Measurements from ENCODE around the gene LRRC25. TPM values are rescaled to one million over a fixed set of nuclear protein-coding genes. Genes with fewer than 3 reads are reported as not detected.

Gene LRRC25
- not detected in 2 replicates for total RNA-seq (2014; rRNA removed; shearing (Covaris generic))
- 0.04 TPM in 1 of 2 replicates, not detected in the other for polyA plus RNA-seq (2015; cell fraction: cytosol; rRNA removed)
- not detected in 2 replicates for polyA plus RNA-seq (2015; cell fraction: nucleus; rRNA removed)

DNA sequence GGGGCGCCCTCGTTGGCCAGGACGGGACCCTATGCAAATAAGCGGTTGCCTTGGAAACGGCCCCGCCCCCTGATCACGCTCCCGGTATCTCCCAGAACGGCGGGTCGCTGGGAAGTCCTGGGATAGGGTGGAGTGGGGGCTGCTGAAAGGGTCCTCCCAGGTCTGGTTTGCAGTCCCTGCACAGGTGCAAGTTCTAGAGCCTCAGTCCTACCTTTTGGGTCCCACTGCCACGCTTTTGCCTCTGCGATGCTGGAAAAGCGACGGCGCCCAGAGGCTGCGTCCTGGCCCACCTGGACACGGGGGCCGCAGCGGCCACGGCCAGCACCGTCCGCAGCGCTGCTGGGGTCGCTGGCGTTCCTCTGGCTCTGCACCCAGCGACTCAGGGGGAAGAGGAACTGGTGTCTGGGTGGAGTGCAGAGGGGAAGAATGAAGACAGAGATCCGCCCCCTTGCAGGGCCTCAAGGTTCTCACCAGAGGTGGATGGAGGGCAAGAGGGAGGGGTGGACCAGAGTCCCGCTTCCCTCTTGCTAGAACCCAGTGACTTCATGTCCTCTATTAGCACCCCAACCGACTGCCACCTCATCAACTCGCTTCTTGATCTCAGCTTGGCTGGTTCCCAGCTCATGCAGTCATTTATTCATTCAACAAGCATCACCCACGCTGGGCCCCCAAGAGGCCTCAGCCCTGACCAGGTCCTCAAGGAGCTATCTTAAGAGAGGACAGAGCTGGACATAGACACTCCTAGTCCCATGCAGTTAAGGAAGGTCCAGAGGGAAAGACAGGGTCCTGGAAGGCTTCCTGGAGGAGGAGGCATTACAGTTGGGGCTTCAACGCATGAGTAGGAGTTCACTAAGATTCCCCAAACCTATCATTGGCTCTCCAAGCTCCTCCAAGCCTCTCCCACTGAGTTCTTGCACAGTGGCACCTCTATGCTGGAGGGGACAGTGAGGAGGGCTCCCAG, at the start of gene LRRC25:
TSS of gene LRRC25 (minus strand) at position 381 of the 961 bp plus-strand sequence. CDS start 659 bp downstream, outside the sequence.
- DNase-seq (ENCODE audit: low read depth, low spot score) = no peak
- in situ Hi-C loops (cut with HindIII; ENCODE audit: low pct_unique_long_range_greater_than_20kb, low sequenced_read_pairs) = no loop called here

- no peak for DNase-seq (ENCODE audit: low read depth, low spot score)
- in situ Hi-C loops (cut with HindIII; ENCODE audit: low pct_unique_long_range_greater_than_20kb, low sequenced_read_pairs) = no loop called here
These were observed 49.5 kb upstream of the LRRC25 start for GRCh38 chr19:18446811-18447359.

- no peak for DNase-seq (ENCODE audit: low read depth, low spot score)
- in situ Hi-C loops (cut with HindIII; ENCODE audit: low pct_unique_long_range_greater_than_20kb, low sequenced_read_pairs) = no loop called here
These were observed 48.9 kb upstream of the LRRC25 start for GRCh38 chr19:18446145-18446810.

- DNase-seq (ENCODE audit: low read depth, low spot score) = no peak
- in situ Hi-C loops (cut with HindIII; ENCODE audit: low pct_unique_long_range_greater_than_20kb, low sequenced_read_pairs) = no loop called here
These were observed 48.0 kb upstream of the LRRC25 start for GRCh38 chr19:18445262-18445948.

DNA sequence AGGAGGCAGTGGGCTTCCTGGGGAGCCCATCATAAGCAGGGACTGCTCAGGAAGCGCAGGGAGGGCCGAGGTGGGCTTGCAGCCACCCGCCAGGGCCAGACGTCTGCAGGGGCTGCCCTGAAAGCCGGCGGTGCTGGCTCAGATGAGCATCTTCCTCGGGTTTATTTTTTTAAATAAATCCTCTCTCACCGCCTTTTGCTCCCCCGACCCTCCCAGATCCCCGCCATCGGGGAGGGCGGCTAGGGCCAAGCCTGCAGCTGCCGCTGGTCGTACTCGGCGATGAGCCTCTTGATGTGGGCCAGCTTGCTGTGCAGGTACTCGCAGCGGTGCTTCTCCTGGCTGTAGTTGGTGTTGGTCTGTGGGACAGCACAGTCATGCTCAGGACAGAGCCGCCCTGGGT, 47.1 kb upstream of the LRRC25 start:
- DNase-seq (ENCODE audit: low read depth, low spot score) = no peak
- in situ Hi-C loops (cut with HindIII; ENCODE audit: low pct_unique_long_range_greater_than_20kb, low sequenced_read_pairs) = no loop called here

DNA sequence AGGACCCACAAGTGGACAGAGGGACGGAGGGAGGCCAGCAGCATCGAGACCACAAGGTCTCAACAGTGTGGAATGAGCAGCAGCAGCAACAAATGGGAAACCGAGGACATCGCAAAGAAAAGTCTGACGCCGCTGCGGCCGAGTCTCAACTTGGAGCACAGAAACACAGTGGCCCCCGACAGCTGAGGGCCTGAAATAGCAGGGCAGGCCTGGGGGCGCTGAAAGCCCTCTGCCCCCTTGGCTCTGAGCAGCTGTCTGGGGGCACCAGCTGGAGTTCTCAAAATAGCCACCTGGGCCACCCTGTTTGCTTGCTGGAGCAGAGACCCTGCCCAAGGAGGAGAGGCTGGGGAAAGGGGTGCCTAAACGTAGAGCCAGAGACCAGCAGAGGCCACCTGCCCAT, 46.4 kb upstream of the LRRC25 start:
- DNase-seq (ENCODE audit: low read depth, low spot score) = no peak
- in situ Hi-C loops (cut with HindIII; ENCODE audit: low pct_unique_long_range_greater_than_20kb, low sequenced_read_pairs) = no loop called here

DNA sequence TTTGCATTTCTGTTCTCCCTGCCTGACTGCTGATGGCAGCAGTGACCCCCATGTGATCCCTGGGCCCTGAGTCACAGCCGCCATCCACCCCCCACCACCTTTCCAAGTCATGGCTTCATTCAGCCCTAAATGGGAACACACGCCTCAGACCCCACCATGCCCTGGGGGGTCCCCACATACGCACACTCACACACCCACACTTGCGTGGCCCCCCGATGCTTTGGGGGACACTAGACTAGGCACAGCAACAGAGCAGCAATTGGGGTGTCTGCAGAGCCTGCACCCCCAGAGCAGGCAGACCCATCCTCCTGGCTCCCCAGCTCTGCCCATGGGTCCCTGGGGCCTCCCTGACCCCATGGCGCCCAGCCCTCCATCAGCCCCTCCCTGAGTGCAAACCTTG, 46.0 kb upstream of the LRRC25 start:
- in situ Hi-C loops (cut with HindIII; ENCODE audit: low pct_unique_long_range_greater_than_20kb, low sequenced_read_pairs) = no loop called here
- no peak for DNase-seq (ENCODE audit: low read depth, low spot score)

DNA sequence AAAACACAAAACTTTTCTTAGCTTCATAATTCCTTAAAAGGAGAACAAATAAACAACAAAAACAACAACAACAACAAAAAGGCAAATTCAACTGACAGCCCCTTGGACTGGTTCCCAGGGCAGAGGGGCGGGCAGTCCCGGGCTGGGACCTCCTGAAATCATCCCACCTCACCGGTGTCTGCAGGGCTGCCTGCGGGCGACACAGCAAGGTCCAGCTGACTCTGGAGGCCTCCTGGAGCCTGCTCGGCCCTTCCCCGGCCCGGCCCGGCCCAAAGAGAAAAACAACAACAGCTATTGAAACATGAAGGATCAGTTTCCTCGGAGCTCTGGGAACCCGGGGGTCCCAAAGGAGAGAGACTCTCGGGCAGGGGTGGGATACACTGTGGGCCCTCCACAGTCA, 45.5 kb upstream of the LRRC25 start:
- in situ Hi-C loops (cut with HindIII; ENCODE audit: low pct_unique_long_range_greater_than_20kb, low sequenced_read_pairs) = no loop called here

GRCh38 chr19:18441804-18442788, 44.7 kb upstream of the LRRC25 start:
- DNase-seq (ENCODE audit: low read depth, low spot score) = no peak

More for the DNA sequence above, 45.5 kb upstream of the LRRC25 start:
- no peak for DNase-seq (ENCODE audit: low read depth, low spot score)

GRCh38 chr19:18440936-18441803, 43.7 kb upstream of the LRRC25 start:
- no peak for DNase-seq (ENCODE audit: low read depth, low spot score)
- in situ Hi-C loops (cut with HindIII; ENCODE audit: low pct_unique_long_range_greater_than_20kb, low sequenced_read_pairs) = no loop called here

More at GRCh38 chr19:18441804-18442788, 44.7 kb upstream of the LRRC25 start:
- in situ Hi-C loops (cut with HindIII; ENCODE audit: low pct_unique_long_range_greater_than_20kb, low sequenced_read_pairs) = no loop called here

DNA sequence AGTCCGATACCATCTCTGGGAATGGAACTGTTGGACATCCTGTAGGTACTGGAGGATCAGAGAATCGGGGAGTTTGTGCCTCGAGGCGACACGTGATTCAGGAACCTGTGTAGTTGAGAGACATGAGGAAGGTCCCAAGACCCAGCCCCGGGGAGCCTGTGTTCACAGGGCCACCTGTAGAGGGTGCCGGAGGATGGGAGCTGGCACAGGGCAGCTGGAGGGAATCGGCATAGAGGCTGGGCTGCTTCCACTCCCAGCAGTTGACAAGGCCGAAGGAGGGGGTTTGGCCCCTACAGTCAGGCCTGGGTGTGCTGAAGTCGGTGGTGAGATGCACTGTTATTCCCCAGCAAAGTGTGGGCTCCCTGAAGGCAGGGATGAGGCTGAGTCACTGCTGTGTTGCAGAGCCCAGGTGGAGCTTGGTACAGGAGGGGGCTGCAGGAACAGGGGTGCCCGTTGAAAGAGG, 43.0 kb upstream of the LRRC25 start:
- DNase-seq (ENCODE audit: low read depth, low spot score) = peak; percentile 52
- in situ Hi-C loops (cut with HindIII; ENCODE audit: low pct_unique_long_range_greater_than_20kb, low sequenced_read_pairs) = no loop called here

- no peak for DNase-seq (ENCODE audit: low read depth, low spot score)
- in situ Hi-C loops (cut with HindIII; ENCODE audit: low pct_unique_long_range_greater_than_20kb, low sequenced_read_pairs) = no loop called here
These were observed 42.5 kb upstream of the LRRC25 start for GRCh38 chr19:18439910-18440237.

- in situ Hi-C loops (cut with HindIII; ENCODE audit: low pct_unique_long_range_greater_than_20kb, low sequenced_read_pairs) = no loop called here
- DNase-seq (ENCODE audit: low read depth, low spot score) = no peak
These were observed 41.8 kb upstream of the LRRC25 start for GRCh38 chr19:18439025-18439909.

DNA sequence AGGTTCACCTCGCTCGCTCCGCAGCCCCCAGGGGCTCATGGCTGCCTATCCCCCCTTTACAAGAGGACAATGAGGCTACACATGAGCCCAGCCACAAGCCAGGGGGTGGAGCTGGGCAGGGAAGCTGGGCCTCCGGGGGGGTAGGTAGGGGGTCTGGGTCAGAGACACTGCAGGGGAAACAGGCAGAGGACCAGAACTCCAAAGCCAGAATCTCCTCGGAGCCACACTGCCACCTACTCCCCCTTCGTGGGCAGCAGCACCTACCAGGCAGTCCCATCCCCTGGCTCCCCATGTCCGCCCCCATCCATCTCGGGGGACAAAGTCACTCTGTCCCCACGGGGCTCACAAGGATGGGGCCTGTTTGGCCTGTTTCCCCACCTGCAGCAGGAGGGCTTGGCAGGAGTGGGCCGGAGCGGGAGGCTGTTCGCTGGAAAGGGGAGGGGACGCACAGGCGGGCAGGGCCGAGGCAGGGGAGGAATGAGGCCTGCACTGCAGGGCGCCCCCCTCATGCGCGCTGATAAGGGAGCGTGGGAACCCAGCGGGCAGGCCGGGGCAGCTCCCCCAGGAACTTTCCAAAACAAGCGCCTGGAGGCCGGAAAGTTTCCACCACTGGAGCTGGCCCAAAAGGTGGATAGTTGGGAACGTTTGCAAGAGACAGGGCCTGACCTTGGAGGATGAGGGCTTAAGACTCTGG, 41.1 kb upstream of the LRRC25 start:
- no peak for DNase-seq (ENCODE audit: low read depth, low spot score)
- in situ Hi-C loops (cut with HindIII; ENCODE audit: low pct_unique_long_range_greater_than_20kb, low sequenced_read_pairs) = no loop called here
